GM19463 (cell line): ENCODE data around the gene RALGAPA2.

ENCODE experiments used
- ATAC-seq: cut with Tn5 transposase; IDR thresholded peaks from one replicate; pipeline ENCODE4 v1.9.1; 2021; ENCODE audit warnings: mild to moderate bottlenecking, moderate library complexity; ENCODE audit not compliant: unreplicated experiment

The RALGAPA2 gene

GRCh38 chr20:20729563-20729962 is 17.1 kb upstream of the RALGAPA2 start:
- no peak for ATAC-seq

DNA sequence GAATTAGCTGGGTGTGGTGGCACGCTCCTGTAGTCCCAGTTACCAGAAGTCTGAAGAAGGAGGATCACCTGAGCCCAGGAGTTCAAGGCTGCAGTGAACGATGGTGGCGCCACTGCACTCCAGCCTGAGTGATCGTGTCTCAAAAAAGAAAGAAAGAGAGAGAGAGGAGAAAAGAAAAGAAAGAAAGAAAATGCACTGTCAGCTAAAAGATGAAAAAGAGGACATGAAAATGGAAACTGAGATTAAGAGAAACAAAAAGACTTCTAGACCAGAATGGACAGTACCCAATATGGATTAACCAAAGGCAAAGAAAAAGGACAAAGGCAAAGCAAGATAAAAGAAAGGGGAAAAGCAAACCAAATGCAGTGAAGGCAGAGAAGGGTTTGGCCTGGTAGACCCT is 9.0 kb upstream of the RALGAPA2 start:
- no peak for ATAC-seq

DNA sequence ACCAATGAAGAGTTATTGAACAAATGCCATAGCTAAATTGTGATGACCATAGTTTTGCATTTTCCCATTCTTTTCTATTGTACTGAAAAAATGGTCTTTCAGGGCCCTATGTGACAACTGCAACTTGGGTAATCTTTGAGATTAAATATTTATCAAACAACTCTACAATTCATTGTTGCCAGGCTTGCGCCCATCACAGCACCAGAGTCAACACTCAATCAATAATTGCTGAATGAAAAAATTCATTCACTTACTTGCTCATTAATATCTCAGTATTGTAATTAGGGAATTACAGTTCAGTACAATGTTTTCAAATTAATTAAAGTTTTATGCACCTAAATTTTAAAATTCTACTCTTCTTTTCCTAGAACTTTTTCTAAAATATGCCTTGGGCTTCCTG is 7.7 kb upstream of the RALGAPA2 start:
- no peak for ATAC-seq

DNA sequence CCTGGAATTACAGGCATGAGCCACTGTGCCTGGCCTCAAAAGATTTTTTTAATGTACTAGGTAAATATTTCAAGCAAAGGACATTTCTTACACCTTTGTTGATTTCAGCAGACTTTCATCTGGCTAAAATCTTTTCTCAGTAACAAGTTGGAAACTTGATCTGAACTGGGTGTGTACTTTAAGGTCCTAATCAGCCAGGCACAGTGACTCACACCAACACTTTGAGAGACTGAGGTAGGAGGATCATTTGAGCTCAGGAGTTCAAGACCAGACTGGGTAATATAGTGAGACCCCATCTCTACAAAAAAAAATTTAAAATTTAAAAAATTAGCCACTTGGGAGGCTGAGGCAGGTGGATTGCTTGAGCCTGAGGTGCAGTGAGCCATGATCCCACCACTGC is 7.0 kb upstream of the RALGAPA2 start:
- no peak for ATAC-seq

- no peak for ATAC-seq
These were observed 861 bp upstream of the RALGAPA2 start for GRCh38 chr20:20713244-20713765.

DNA sequence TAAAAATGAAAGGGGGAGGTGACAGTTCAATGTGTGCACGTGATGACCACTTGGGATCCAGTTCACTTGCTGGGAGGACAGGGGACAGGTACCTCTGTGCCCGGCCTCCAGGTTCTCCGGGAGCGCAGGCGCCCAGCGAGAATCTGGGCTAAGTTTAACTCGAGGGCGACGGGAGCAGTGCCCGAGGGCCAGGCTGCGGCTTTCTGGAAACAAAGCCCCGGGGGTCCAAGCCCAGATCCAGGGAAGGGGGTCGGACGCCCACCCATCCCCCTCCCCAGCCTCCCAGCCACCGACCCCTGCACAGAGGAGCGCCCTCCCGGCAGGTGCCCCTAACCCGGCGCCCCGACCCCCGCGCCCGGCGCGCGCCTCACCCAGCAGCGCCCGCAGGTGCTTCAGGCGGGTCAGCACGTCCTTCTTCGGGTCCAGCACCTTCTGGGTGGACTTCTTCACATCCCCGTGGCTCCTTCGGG is 405 bp downstream of the RALGAPA2 start:
- peak; percentile 5 for ATAC-seq

DNA sequence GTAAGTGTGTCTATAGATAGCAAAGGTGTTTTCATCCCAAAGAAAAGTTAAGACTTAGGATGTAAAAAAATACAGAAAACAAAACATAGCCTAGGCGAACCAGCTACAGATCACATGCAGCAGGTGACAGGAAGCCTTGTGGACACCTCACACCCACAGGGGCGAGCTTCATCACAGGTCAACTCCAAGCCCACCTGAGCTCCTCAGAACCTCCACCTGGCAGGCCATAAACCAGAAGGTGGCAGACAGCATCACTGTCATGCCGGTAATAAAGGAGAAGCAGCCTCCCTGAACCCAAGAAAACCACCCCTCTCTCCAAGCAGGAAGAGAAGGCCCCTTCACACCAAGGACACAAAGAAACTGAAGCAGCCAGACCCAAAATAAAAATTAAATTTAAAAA is 1.0 kb downstream of the RALGAPA2 start:
- ATAC-seq = no peak

GRCh38 chr20:20710443-20711315 is 1.8 kb downstream of the RALGAPA2 start:
- no peak for ATAC-seq

DNA sequence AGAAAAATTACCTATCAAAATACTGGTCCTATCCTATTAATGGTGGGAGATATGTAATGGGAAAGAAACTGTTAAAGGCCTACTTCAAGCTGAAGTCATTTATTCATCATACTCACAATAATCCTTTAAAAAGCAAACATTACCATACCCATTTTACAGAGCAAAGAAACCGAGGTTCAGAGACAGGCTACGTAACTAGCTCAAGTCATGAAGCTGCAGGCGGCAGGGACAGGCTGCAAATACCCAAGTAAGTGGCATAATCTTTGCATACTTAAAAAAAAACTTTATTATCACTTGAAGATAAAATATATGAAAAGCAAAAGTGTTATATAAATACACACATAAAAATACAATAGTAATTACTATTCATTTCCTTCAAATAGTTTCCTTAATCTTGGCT is 2.6 kb downstream of the RALGAPA2 start:
- ATAC-seq = no peak

GRCh38 chr20:20706285-20706684 is 6.2 kb downstream of the RALGAPA2 start:
- no peak for ATAC-seq

DNA sequence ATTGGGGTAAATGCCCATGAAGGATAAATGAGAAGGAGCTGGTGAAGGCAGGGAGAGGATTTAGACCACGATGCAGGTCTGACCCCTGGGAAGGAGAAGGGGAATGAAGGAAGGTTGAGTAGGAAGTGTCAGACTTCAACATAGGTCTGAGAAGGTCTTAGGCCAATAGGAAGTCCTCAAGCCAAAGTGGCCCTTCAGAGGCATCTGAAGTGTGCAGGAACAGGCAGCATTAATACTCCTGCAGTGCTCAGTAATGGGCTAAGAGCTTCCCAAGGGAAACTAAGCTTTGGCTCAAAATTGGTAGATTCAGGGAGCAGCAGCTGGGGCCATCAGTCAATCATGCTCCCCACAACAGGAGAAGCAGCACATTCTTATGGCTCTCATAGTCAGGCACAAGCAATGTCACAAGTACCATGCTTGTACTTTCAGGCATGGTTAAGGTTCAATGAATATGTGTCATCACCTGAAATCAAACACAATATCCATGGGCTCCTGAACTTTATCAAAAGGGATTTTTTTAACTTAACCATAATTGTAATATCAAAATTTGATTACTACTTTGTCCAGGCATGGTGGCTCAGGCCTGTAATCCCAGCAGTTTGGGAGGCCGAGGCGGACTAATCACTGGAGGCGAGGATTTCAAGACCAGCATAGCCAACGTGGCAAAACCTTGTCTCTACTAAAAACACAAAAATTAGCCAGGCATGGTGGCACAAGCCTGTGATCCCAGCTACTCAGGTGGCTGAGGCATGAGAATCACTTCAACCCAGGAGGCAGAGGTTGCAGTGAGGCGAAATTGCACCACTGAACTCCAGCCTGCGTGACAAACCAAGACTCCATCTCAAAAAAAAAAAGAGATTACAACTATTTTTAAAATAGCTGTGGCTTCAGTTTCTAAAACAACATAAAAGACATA is 9.9 kb downstream of the RALGAPA2 start:
- no peak for ATAC-seq

- no peak for ATAC-seq
These were observed 12.5 kb downstream of the RALGAPA2 start for GRCh38 chr20:20699917-20700316.

DNA sequence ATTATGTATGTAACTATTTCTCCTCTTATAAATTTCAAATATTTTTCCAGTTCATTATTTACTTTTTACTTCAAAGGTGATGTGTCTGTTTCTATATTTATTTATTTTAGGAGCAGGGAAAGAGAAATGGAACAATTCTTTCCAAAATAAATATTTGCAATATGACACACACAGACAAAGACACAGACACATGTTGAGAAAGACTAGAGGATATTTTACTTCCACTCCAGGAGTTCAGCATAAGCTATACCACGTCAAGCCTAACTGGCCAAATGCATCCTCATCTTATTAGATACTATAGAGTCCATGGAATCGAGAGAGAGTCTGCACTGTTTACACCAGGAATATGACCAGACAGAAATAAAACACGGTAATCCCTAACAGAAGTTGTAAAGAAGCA is 13.3 kb downstream of the RALGAPA2 start:
- ATAC-seq = no peak

DNA sequence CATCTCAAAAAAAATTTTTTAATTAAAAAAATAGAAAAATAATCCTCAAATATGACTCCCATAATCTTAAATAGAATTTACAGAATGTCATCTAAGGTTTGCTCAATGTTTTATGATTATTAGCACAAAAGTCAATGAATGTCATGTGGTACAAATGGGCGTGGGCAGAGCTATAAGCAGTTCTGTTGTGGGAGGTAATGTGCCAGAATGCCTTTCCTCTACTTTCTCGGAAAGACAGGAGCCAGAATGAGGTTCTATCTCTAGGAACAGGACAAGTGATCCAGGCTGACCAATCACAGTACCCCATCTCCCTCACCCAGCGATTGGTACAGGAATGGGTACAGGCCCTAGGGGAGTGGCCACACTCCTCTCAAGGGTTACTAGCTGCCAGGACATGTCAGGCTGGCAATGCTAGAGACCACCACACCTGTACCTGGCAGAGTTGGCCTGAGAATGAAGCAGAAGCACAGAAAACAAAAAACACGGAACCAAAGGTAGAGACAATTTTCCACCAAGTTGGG is 15.1 kb downstream of the RALGAPA2 start:
- no peak for ATAC-seq

DNA sequence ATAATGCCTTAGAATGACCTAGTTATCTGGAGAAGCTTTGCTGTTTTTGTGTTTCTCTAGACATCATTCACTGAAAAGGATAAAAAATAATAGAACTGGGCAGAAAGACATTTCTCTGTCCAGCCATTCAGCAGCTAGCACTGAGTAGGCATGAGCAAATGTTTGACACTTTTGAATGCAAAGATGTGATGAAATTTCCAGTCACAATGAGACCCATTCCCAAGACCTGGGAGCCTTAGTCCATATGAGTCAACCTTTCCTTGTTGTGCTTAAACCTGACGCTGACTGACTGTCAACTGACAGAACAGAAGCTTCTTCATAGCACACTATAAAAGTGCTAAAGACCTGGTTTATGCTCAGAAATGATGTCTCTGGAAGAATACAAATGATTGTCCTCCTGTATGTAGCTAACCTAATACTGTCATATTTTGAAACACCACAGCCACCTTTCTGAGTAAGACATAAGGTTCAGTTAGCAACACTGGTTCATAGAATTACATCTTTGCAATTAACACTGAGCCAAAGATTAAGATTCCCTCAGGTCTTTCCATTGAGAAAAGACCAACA is 17.1 kb downstream of the RALGAPA2 start:
- no peak for ATAC-seq

GRCh38 chr20:20694591-20694990 is 17.9 kb downstream of the RALGAPA2 start:
- no peak for ATAC-seq

DNA sequence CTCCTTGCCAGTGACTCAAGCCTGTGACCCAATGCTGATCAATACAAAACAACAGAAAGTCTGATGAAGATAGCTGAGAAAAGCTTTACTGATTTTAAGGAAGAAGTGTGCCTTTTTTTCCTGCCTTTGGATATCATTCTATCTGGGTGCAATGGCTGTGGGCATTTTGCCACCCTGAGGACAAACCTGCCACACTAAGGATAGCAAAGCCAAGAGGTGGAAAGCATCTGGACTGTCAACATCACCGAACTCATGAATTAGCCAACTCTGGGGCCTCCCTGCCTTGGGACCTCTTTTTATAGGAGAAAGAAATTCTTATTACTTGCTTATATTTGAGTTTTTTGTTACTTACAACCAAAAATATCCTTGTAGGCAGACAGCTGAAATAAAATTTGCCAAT is 19.9 kb downstream of the RALGAPA2 start:
- no peak for ATAC-seq

DNA sequence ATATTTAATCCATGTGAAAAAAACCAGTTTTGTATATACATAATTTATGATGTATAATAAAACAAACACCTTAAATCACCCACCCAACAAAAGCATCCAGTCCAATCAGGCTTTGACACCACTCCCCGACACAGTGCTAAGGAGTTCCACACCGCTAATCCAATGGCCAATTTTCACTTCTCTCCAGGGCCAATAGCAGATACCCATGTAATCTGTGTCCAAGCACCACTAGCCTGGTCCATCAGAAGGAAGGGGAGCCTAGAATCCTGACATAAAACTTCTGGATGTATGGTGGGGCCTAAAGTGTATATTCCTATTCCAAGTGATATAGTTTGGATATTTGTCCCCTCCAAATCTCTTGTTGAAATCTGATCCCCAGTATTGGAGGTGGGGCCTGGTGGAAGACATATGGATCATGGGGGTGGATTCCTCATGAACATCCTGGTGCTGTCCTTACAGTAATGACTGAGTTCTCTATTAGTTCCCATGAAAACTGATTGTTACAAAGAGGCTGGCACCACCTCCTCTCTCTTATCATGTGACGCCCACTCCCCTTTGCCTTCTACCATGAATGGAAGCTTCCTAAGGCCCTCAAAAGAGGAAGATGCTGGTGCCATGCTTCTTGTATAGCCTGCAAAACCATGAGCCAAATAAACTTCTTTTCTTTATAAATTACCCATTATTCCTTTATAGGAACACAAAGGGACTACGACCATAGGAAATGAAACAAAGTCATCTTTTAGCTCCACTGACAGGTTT is 20.8 kb downstream of the RALGAPA2 start:
- peak; percentile 52 for ATAC-seq

- peak; percentile 81 for ATAC-seq
These were observed 21.6 kb downstream of the RALGAPA2 start for GRCh38 chr20:20690676-20691476.
